Measurements from ENCODE around the gene TBX2.
A peak's percentile ranks its signal among the peaks of the same experiment; 100 is the strongest.

- TF ChIP-seq BHLHE40 (IDR thresholded peaks at IDR 0.05; ENCODE audit: borderline replicate concordance in 1 of 2, low read depth in 2 of 2, low read length in 1 of 2) (0 out of 4 replicates have a peak, but pooled peaks of 1 of the 2 experiments have one; percentile 18), CHD1 (IDR thresholded peaks at IDR 0.05; ENCODE audit: low read depth, low read length) (no peak), POLR2AphosphoS5 (IDR thresholded peaks at IDR 0.05; ENCODE audit: low read length) (no peak), STAT3 (IDR thresholded peaks at IDR 0.05; ENCODE audit: low read depth, low read length) (no peak), POLR2A (IDR thresholded peaks at IDR 0.05; ENCODE audit: low read depth, low read length) (no peak), MAX (IDR thresholded peaks at IDR 0.05; ENCODE audit: low read depth, low read length) (no peak), EZH2 (IDR thresholded peaks at IDR 0.05; ENCODE audit: borderline replicate concordance, control insufficient read depth, low read depth, low read length) (no peak), ZSCAN29 (IDR thresholded peaks at IDR 0.05) (no peak), CTCF (IDR thresholded peaks at IDR 0.05 in 2 of 3, conservative IDR thresholded peaks at IDR 0.05 in 1 of 3; ENCODE audit: control insufficient read depth in 2 of 3, extremely low read depth in 1 of 3, insufficient read depth in 1 of 3, low read depth in 3 of 3, low read length in 3 of 3) (no peak), EED (IDR thresholded peaks at IDR 0.05; ENCODE audit: low read depth) (no peak), SREBF2 (IDR thresholded peaks at IDR 0.05; ENCODE audit: low read length) (no peak), NFYB (IDR thresholded peaks at IDR 0.05; ENCODE audit: insufficient read depth, low read depth, low read length) (no peak), YY1 (IDR thresholded peaks at IDR 0.05; ENCODE audit: low read depth, low read length) (no peak)
Observed at GRCh38 chr17:61384692-61385576, 14.7 kb upstream of the TBX2 start.
